ENCODE measurements around the gene KRTAP9-9.
"Not testable (repeated sequence)": the region's sequence is repeated elsewhere in the genome, so short reads cannot be mapped to it uniquely, and the experiment has no call there.

Gene KRTAP9-9

GRCh38 chr17:41255381-41256290 lies at the start of gene KRTAP9-9:
KRTAP9-9 (plus strand) TSS chr17:41255384.
- not testable (repeated sequence) for H3K4me3 ChIP-seq (replicated peaks; ENCODE audit: low read depth, low read length); DNase-seq (ENCODE audit: low read depth)

- H3K4me3 ChIP-seq (replicated peaks; ENCODE audit: low read depth, low read length): no peak overlapping the region
- no peak for TF ChIP-seq CTCF (IDR thresholded peaks at IDR 0.05; ENCODE audit: low read length, missing control alignments)
- DNase-seq (ENCODE audit: low read depth): no peak
Measured at GRCh38 chr17:41211845-41212466, 43.2 kb upstream of the KRTAP9-9 start.

GRCh38 chr17:41212524-41213169 lies 42.5 kb upstream of the KRTAP9-9 start:
- no peak overlapping the region for H3K4me3 ChIP-seq (replicated peaks; ENCODE audit: low read depth, low read length)
- DNase-seq (ENCODE audit: low read depth): no peak
- no peak for TF ChIP-seq CTCF (IDR thresholded peaks at IDR 0.05; ENCODE audit: low read length, missing control alignments)

- TF ChIP-seq CTCF (IDR thresholded peaks at IDR 0.05; ENCODE audit: low read length, missing control alignments): no peak
- no peak for DNase-seq (ENCODE audit: low read depth)
- no peak overlapping the region for H3K4me3 ChIP-seq (replicated peaks; ENCODE audit: low read depth, low read length)
Measured at GRCh38 chr17:41215681-41216080, 39.5 kb upstream of the KRTAP9-9 start.

- no peak for TF ChIP-seq CTCF (IDR thresholded peaks at IDR 0.05; ENCODE audit: low read length, missing control alignments)
- peak; percentile 20 for DNase-seq (ENCODE audit: low read depth)
- no peak overlapping the region for H3K4me3 ChIP-seq (replicated peaks; ENCODE audit: low read depth, low read length)
Measured at GRCh38 chr17:41223821-41224220, 31.4 kb upstream of the KRTAP9-9 start.

GRCh38 chr17:41226051-41226450 lies 29.1 kb upstream of the KRTAP9-9 start:
- DNase-seq (ENCODE audit: low read depth): no peak
- no peak for TF ChIP-seq CTCF (IDR thresholded peaks at IDR 0.05; ENCODE audit: low read length, missing control alignments)
- no peak overlapping the region for H3K4me3 ChIP-seq (replicated peaks; ENCODE audit: low read depth, low read length)

- not testable (repeated sequence) for H3K4me3 ChIP-seq (replicated peaks; ENCODE audit: low read depth, low read length); DNase-seq (ENCODE audit: low read depth)
Measured at GRCh38 chr17:41226598-41227095, 28.5 kb upstream of the KRTAP9-9 start, which contains the start of gene KRTAP9-2. KRTAP9-2 (plus strand) TSS chr17:41226648; CDS start chr17:41226655, 7 bp downstream.

Data from fibroblast of pulmonary artery (primary cell).